ENCODE results near the gene LIPC. TPM values are rescaled to one million over a fixed set of nuclear protein-coding genes. Genes with fewer than 3 reads are reported as not detected.
"Not testable (repeated sequence)": the region's sequence is repeated elsewhere in the genome, so short reads cannot be mapped to it uniquely, and the experiment has no call there.

The LIPC gene
- total RNA-seq, 1 experiment from 2014 or later, result not detected

GRCh38 chr15:58602823-58603222, 171.0 kb downstream of the LIPC start:
- ChIA-PET RAD21 (ENCODE audit: low non-redundant PET in 1 of 2, low total read pairs in 2 of 2, uncharacterized antibody in 2 of 2, unreplicated experiment in 2 of 2) (no interaction called here), POLR2A (no interaction called here), CTCF (no interaction called here)
- intact Hi-C loops (cut with micrococcal nuclease), result no loop called here
- no peak for TF ChIP-seq ZBTB33 (IDR thresholded peaks at IDR 0.05; ENCODE audit: extremely low read depth, insufficient replicate concordance, low read length)
- no peak for TF ChIP-seq ZFX (IDR thresholded peaks at IDR 0.05)
- no peak for TF ChIP-seq SP1 (IDR thresholded peaks at IDR 0.05; ENCODE audit: low read depth)
- TF ChIP-seq ZNF274 (IDR thresholded peaks at IDR 0.05; ENCODE audit: low read depth, low read length), result no peak
- no peak for TF ChIP-seq CEBPB (IDR thresholded peaks at IDR 0.05; ENCODE audit: low read depth)
- TF ChIP-seq YY1 (IDR thresholded peaks at IDR 0.05; ENCODE audit: extremely low read depth, insufficient replicate concordance, low read depth, low read length), result no peak
- TF ChIP-seq POLR2AphosphoS5 (IDR thresholded peaks at IDR 0.05; ENCODE audit: low read depth, low read length), result no peak
- TF ChIP-seq MAX (IDR thresholded peaks at IDR 0.05), result no peak
- TF ChIP-seq SIN3A (IDR thresholded peaks at IDR 0.05; ENCODE audit: low read depth), result no peak
- no peak for TF ChIP-seq ELF1 (IDR thresholded peaks at IDR 0.05; ENCODE audit: borderline replicate concordance, low read depth)
- no peaks in the 10 kb centered on the region for H3K79me2 ChIP-seq (ENCODE audit: insufficient read depth, low read length)
- no peak overlapping the region for H2AFZ ChIP-seq (ENCODE audit: low read depth, low read length, poor library complexity, severe bottlenecking)
- no peaks in the 10 kb centered on the region for H3K4me1 ChIP-seq (ENCODE audit: control insufficient read depth in 1 of 2, insufficient read depth in 2 of 2, low read length in 2 of 2)
- H3K4me3 ChIP-seq (replicated peaks in 1 of 2; ENCODE audit: low read depth in 1 of 2, low read length in 2 of 2), result no peak overlapping the region
- no peak overlapping the region for H3K4me2 ChIP-seq (ENCODE audit: low read length)
- ATAC-seq (no peak), DNase-seq (ENCODE audit: low read depth, low spot score) (no peak)
- no peaks in the 10 kb centered on the region for H3K36me3 ChIP-seq (ENCODE audit: control insufficient read depth in 1 of 2, insufficient read depth in 2 of 2, low read length in 2 of 2)
- H3K9ac ChIP-seq (ENCODE audit: low read length), result no peak overlapping the region
- H4K20me1 ChIP-seq (ENCODE audit: insufficient read depth), result no peaks in the 10 kb centered on the region
- H3K9me3 ChIP-seq (ENCODE audit: control insufficient read depth in 1 of 2, insufficient read depth in 1 of 2, low read depth in 1 of 2, low read length in 2 of 2), result no peaks in the 10 kb centered on the region
- H3K27me3 ChIP-seq (ENCODE audit: insufficient read depth, low read length), result no peaks in the 10 kb centered on the region
- no peak overlapping the region for H3K27ac ChIP-seq (ENCODE audit: low read depth, low read length)
- BruUV-seq (replicated peaks), result no TSS peak
- no peaks in the 10 kb centered on the region for H3K9me2 ChIP-seq (ENCODE audit: insufficient read depth)

- H3K79me2 ChIP-seq (ENCODE audit: insufficient read depth, low read length); H3K9ac ChIP-seq (ENCODE audit: low read length); H2AFZ ChIP-seq (ENCODE audit: low read depth, low read length, poor library complexity, severe bottlenecking); H3K4me1 ChIP-seq (ENCODE audit: control insufficient read depth in 1 of 2, insufficient read depth in 2 of 2, low read length in 2 of 2); ATAC-seq; H3K4me3 ChIP-seq (replicated peaks in 1 of 2; ENCODE audit: low read depth in 1 of 2, low read length in 2 of 2); H3K9me2 ChIP-seq (ENCODE audit: insufficient read depth); BruUV-seq (replicated peaks); intact Hi-C loops (cut with micrococcal nuclease); H3K27ac ChIP-seq (ENCODE audit: low read depth, low read length); CTCF ChIA-PET; H3K4me2 ChIP-seq (ENCODE audit: low read length); DNase-seq (ENCODE audit: low read depth, low spot score); RAD21 ChIA-PET (ENCODE audit: low non-redundant PET in 1 of 2, low total read pairs in 2 of 2, uncharacterized antibody in 2 of 2, unreplicated experiment in 2 of 2); H3K27me3 ChIP-seq (ENCODE audit: insufficient read depth, low read length); H3K9me3 ChIP-seq (ENCODE audit: control insufficient read depth in 1 of 2, insufficient read depth in 1 of 2, low read depth in 1 of 2, low read length in 2 of 2); H3K36me3 ChIP-seq (ENCODE audit: control insufficient read depth in 1 of 2, insufficient read depth in 2 of 2, low read length in 2 of 2); POLR2A ChIA-PET; H4K20me1 ChIP-seq (ENCODE audit: insufficient read depth): not testable (repeated sequence)
Observed at GRCh38 chr15:58603927-58604326, 172.1 kb downstream of the LIPC start.
